GM12865 (cell line): ENCODE results near the gene TUNAR.

Source experiments
- DNase-seq: peaks from one replicate; pipeline ENCODE4 v3.0.0; 2010; ENCODE audit warnings: low read depth
- H3K4me3 ChIP-seq: 2 replicates; pipeline ENCODE4 v1.5.1; 2011; ENCODE audit warnings: mild to moderate bottlenecking, low read depth, low read length, control low read depth
- TF ChIP-seq, protein P1 (sequence below): IDR thresholded peaks from 2 replicates; pipeline ENCODE4 v1.5.1; 2011; ENCODE audit warnings: low read length, control low read depth, low read depth, inconsistent platforms; ENCODE audit not compliant: insufficient read depth; ENCODE audit errors: missing control alignments

The TUNAR gene

DNA sequence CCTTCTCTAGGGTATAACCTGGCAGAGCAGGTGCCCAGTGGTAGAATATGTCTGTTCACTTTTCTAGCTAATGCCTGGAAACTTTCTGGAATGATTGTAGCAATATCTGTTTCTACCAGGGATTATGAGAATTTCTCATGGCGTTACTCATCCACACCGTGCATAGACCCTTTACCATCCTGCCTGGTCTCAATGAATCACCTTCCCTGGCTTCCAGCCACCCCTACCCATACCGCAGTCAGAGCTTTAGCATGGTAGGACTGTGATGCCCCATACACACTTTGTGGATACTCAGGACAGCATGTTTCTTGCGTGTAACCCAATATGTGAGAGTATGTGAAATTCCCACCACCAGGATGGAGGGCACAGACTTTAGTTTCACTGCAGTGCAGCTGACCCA lies 45.4 kb downstream of the TUNAR start:
- no peak overlapping the region for H3K4me3 ChIP-seq
- no peak for DNase-seq
- TF ChIP-seq, protein P1, sequence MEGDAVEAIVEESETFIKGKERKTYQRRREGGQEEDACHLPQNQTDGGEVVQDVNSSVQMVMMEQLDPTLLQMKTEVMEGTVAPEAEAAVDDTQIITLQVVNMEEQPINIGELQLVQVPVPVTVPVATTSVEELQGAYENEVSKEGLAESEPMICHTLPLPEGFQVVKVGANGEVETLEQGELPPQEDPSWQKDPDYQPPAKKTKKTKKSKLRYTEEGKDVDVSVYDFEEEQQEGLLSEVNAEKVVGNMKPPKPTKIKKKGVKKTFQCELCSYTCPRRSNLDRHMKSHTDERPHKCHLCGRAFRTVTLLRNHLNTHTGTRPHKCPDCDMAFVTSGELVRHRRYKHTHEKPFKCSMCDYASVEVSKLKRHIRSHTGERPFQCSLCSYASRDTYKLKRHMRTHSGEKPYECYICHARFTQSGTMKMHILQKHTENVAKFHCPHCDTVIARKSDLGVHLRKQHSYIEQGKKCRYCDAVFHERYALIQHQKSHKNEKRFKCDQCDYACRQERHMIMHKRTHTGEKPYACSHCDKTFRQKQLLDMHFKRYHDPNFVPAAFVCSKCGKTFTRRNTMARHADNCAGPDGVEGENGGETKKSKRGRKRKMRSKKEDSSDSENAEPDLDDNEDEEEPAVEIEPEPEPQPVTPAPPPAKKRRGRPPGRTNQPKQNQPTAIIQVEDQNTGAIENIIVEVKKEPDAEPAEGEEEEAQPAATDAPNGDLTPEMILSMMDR, result no peak

DNA sequence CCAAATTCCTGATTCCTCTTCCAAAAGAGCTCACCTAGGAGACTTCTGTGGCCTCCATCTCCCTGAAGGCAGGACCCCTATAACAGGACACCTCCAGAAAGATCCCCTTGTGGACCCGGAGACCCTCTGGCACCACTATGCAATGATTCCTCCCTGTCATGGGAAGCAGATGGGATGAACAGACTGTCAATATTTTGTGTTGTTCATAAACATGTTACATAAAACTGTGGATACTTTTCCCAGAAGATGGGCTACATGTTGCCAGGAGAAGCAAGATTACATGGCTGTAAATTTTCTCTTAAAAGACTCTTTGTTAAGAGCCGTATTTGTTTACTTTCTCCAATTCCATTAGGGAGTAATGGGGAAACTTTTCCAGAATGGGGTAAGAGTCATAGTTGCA lies 52.1 kb downstream of the TUNAR start:
- TF ChIP-seq, protein P1, result no peak
- no peak for DNase-seq
- H3K4me3 ChIP-seq, result no peak overlapping the region

DNA sequence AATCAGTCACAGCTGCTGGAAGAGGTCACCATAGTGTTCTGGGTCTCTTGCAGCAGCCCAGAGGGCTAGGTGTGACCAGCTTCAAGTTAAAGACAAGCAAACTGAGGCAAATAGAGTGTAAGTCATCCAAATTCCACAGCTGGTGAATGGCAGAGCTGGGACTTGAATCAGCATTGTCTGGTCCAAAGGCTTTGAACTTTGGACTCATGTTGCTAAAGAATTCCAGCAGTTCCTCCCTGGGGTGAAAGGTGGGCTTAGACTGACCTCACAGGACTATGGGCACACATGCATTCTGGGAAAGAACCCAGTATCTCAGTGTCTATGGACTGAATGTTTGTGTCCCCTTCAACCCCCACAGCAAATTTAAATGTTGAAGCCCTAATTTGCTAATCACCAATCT lies 54.8 kb downstream of the TUNAR start:
- H3K4me3 ChIP-seq, result no peak overlapping the region
- no peak for DNase-seq
- TF ChIP-seq, protein P1, result no peak

DNA sequence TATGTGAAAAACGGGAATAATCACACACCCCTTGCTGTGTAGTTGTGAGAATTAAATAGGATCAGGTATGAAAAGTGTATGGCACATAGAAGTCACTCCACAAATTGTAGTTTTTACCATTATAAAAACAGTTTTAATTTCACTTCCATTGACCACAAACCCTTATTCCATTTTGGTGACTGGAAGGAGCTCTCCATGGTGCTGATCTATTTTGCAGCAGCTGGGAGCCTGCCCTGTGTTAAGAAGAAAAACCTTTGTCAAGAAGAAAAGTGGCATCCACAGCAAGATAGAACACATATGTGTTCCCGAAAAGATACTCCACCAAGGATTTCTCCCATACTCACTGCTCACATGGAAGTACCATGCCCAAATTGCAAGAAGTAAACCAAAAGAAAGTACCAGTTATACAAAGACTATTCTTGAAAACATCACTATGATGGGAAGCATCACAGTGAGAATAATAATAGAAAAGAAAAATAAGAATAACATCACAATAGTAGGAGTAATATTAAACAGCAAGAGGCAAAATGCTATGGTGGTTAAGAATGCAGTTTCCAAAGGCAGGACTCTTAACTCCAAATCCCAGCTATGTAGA lies 58.7 kb downstream of the TUNAR start:
- TF ChIP-seq, protein P1, result no peak
- peak; percentile 23 for DNase-seq
- no peak overlapping the region for H3K4me3 ChIP-seq

DNA sequence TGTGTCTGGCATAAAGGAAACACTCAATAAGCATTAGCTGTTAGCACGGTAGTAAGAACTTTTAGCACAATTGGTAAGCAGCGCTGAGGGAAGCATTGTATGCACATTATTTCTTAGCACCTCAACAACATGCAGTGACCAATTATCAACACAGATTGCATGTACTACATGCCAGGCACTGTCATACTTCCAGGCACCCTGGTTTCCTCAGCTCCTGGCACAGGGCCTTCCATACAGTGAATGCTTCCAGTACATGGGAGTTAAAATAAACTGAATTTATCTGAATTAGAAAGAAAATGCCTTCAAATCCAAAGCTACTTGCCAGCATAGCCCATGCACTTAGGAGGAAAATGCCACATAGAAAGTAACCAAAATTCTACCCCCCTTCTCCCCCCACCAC lies 59.4 kb downstream of the TUNAR start:
- TF ChIP-seq, protein P1, result no peak
- DNase-seq, result no peak
- H3K4me3 ChIP-seq, result no peak overlapping the region

DNA sequence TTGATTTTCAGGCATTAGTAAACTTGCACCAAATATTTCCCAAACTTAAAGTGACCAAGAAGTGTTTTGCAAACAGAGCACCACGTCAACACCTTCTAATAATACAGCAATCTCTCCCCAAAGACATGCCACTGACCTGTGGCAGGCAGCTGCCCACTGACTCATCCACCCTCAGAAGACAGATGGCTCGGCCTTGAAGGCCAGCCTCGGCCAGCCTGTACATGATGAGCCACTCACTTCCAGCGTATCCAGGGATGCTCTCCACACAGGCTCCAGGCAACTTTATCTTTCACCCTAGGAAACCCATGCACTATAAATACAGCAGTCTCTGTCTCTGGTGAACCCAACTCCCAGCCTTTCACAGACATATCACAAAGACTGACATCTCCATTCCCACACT lies 62.7 kb downstream of the TUNAR start:
- H3K4me3 ChIP-seq, result no peak overlapping the region
- no peak for DNase-seq
- TF ChIP-seq, protein P1, result no peak

DNA sequence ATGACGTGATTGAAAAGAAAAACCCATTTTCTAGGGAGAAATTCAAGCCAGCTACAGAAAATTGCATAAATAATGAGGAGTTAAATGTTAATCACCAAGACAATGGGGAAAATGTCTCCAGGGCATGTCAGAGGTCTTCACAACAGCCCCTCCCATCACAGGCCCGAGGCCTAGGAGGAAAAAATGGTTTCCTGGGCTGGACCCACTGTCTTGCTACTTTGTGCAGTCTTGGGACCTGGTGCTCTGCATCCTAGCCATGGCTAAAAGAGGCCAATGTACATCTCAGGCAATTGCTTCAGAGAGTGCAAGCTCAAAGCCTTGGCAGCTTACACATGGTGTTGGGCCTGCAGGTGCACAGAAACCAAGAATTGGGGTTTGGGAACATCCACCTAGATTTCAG lies 65.3 kb downstream of the TUNAR start:
- H3K4me3 ChIP-seq, result no peak overlapping the region
- no peak for DNase-seq
- TF ChIP-seq, protein P1, result no peak
